AG08395 (cell line): ENCODE data around the gene CRYGS.
"Not testable (repeated sequence)": the region's sequence is repeated elsewhere in the genome, so short reads cannot be mapped to it uniquely, and the experiment has no call there.

Source experiments
- DNase-seq: peaks from one replicate; pipeline ENCODE4 v3.0.0; 2012; ENCODE audit warnings: mixed read lengths, low spot score

The CRYGS gene

GRCh38 chr3:186544281-186544680 is at the start of gene CRYGS:
Gene CRYGS (minus strand): TSS chr3:186544380. CDS start chr3:186544326, 54 bp downstream.
- DNase-seq = no peak

- no peak for DNase-seq
Measured at GRCh38 chr3:186593862-186594261, 49.7 kb upstream of the CRYGS start.

DNA sequence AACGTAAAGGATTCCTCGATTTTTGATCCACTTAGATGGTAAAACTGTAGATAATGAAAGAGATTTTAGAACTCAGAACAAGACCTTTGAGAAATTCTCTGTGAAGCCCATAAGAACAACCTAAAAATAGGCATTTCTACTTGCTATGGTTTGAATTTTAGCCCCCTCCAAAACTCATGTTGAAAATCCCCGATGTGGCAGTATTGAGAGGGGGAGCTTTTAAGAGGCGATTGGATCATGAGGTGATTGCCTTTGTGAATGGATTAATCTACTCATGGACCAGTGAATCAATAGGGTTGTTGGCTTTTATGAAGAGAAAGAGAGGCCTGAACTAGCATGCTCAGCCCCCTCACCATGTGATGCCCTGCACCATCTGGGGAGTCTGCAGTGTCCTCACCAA is 48.5 kb upstream of the CRYGS start:
- no peak for DNase-seq

DNA sequence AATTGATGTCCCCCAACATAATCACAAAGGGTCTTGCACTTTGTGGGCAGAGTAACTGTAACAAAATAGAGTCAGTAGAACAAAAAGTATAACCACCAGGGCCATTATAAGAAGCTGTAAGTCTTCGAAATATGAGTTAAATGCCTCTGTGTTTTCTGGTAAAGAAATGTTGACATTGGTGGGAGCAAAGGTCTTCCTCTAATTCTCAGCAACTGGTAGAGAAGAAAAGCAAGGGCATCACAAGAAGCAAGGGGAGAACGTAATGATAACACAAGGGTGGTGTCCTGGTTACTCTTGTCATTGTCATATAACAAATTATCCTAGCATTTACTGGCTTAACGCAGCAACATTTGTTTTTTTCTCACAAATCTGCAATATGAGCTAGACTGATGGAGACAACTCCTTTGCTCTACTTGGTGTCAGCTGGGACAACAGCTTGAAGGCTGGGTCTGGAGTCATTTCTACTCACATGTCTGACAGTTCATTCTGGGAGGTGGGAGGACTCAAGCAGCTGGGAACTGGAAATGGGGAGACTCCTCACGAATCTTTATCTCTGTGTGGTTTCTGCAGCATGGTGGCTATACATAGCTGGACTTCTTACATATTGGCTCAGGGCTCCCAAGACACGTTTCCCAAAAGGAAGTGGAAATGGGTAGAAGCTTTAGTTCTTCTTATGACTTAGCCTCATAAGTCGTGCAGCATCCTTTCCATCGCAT is 46.6 kb upstream of the CRYGS start:
- no peak for DNase-seq

DNA sequence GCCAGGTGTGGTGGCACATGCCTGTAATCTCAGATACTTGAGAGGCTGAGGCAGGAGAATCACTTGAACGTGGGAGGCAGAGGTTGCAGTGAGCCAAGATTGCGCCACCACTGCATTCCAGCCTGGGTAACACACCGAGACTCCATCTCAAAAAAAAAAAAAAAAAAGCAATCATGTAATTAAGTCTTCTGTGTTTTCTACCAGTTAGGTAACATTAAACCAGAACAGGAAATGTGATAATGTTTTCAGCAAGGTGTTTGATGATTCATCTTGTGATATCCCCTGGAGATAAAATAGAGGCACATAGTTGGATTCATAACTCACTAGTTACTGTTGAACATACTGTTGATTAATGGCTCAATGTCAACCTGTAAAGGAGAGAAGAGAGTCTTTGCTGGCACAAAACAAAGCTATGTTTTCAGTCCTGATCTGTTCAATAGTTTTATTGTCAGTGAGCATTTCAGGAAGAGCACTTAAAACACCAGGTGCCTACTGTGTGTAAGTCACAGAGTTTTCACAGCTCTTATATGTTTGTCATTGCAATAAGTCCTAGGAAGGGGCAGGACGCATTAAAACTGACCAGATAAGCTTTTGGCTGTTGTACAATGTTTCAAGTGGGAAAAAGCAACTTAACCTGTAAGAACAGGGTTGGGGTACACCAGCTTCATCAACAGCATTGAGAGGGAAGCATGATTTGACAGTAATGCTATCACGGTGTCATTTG is 45.8 kb upstream of the CRYGS start:
- DNase-seq = no peak

DNA sequence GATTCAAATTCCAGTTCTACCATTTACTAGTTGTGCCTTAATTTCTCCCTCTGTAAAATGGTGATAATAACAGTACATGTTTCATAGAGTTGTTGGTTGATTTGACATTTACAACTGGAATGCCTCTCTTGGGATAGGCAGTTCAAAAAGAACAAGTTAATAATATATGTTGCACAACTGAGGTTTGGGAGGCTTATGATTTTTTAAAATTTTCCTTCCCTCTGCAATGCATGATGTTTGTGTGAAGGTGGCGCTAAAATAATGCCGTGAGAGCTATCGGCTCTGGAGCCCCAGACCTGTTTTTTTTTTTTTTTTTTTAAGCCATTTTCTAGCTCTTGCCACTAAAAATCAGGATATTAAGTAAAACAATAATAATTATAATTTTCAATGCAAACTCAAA is 44.9 kb upstream of the CRYGS start:
- no peak for DNase-seq

GRCh38 chr3:186588632-186589031 is 44.5 kb upstream of the CRYGS start:
- no peak for DNase-seq

DNA sequence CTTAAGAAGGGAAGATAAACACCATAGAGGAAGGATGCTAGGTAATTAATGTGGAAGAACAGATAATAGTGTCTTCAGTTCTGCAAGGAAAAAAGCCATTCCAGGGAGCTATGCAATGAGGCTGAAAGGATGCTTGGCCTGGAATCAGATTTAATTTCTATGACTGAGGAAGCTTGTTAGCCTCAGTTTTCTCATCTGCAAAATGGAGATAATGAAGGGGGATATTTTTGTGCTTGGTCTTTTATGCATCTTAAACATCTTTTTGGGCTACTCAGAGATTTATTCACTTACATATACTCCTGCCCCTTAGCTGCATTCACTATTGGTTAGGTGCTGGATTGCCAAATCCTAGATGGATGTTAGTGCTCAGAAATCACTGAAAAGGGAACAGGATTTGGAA is 43.0 kb upstream of the CRYGS start:
- no peak for DNase-seq

- DNase-seq = not testable (repeated sequence)
Measured at GRCh38 chr3:186586245-186586644, 42.1 kb upstream of the CRYGS start.

DNA sequence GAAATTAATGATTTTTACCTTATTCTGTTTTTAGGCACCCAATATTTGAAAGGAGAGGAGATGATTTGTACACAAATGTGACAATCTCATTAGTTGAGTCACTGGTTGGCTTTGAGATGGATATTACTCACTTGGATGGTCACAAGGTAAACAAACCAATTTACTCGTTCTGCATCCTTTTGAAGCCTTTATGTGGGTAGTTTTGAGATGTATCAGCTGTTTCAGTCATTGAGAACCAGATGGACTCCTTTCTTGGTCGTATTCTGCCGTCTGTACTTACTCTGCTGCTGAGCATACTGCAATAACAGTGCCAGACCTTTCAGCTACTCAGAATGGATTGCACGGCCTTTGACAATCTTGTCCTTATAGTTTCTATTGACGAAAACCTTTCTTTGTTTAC is 39.7 kb upstream of the CRYGS start:
- DNase-seq = no peak

DNA sequence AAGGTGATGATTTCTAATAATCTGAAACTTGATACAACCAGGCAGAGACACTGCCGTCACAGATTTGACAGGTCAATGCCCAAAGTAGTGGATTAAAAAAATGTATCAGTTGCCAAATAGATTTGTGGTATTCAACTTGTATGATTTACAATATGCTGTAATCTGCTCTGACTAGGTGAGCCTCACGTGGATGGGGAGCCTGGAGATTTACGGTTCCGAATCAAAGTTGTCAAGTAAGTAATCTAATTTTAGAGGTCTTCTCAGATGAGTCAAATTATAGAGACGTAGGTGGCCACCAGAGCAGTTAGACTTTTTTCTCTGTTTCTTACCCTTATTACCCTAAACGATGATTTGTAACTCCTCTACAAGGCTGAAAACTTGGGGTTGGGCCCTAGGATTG is 38.4 kb upstream of the CRYGS start:
- no peak for DNase-seq

- DNase-seq = no peak
Measured at GRCh38 chr3:186580785-186581184, 36.6 kb upstream of the CRYGS start.

- DNase-seq = no peak
Measured at GRCh38 chr3:186577521-186577920, 33.3 kb upstream of the CRYGS start.

GRCh38 chr3:186571644-186572013 is 27.4 kb upstream of the CRYGS start:
- no peak for DNase-seq

DNA sequence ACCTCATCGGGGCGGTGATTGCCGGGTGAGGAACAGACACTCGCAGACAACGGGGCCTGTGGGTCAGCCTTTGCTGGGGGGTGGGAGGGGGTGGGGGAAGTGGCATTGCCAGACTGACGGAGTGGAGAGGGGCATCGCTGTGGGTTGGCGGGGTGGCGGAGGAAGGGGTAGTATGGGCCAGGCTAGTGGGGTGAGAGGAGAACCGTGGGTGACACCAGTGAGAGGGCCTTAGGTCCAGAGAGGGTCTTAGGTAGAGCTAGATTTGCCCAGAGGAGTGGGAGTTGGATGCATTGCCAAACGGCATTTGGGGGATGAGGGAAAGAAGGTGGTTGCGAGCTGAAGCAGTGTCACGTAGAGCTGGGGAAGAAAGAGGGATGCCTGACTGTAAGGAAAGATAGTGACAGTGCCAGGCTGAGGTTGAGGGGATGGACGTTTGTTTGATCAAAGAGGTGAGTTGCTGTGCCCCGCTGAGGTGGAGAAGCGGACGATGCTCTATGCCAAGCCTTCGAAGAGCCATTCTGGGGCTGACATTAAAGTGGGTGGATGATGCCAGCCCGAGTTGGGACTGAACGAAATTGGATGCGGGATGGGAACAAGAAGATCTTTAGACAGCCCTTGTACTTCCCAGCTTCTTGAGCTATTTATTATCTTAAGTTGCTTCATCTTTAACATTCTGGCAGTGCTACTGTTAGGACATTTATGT is 26.9 kb upstream of the CRYGS start:
- DNase-seq = no peak

- DNase-seq = peak; percentile 99
Measured at GRCh38 chr3:186570096-186570940, 26.1 kb upstream of the CRYGS start, which contains the start of gene DNAJB11. Gene DNAJB11 (plus strand): TSS chr3:186570720. CDS start chr3:186570898, 178 bp downstream.

DNA sequence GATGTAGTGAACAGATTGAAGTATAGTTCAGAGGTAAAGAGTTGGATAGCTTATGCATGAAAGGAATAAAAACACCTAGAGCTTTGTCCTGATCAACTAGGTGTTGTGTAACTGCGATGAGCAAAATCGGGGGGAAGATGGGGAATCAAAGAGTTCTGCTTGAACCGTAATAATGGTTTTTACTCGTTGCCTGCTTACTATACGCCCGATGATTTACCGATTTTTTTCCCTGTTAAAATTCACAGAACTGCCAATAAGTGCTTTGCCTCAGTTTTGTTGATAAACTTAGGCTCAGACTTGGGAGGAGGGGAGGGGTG is 25.6 kb upstream of the CRYGS start:
- DNase-seq = no peak

DNA sequence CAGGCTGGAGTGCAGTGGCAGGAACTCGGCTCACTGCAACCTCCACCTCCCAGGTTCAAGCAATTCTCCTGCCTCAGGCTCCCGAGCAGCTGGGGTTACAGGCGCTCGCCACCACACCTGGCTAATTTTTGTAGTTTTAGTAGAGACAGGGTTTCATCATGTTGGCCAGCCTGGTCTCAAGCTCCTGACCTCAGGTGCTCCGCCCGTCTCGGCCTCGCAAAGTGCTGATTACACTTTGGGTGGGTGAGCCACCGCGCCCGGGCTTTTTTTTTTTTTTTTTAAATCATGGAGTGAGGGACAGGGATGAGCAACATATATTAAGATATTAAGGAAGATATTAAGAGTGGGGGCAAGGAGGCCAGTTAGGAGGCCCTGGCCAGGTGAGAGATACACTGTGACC is 25.2 kb upstream of the CRYGS start:
- not testable (repeated sequence) for DNase-seq

- DNase-seq = peak; percentile 92
Measured at GRCh38 chr3:186567072-186567921, 23.1 kb upstream of the CRYGS start, which contains the start of gene TBCCD1. Gene TBCCD1 (minus strand): TSS chr3:186567339. CDS start chr3:186564329, 3,010 bp downstream.

DNA sequence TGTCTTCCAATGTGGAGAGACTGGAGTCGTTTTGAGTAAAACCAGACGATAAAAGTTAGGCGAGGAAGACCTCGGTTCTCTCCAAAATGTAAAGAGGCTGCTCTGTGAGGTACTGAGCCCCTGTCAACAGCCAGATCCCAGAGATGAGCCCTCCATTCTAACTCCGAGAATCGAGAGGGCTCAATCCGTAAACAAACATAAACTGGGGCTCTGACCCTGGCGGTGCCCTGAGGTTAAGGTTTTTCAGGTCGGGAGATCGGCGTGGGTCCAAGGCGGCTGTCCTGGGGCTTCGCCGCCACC is 22.5 kb upstream of the CRYGS start:
- peak; percentile 12 for DNase-seq

- no peak for DNase-seq
Measured at GRCh38 chr3:186564586-186564985, 20.4 kb upstream of the CRYGS start.
